GM12872 (cell line): Measurements from ENCODE around the gene NQO1.

Experiments
- CTCF ChIP-seq: IDR thresholded peaks from 3 replicates; pipeline ENCODE4 v1.5.1; 2011; ENCODE audit warnings: low read depth, mild to moderate bottlenecking, low read length, moderate library complexity; ENCODE audit not compliant: insufficient read depth

NQO1 gene

GRCh38 chr16:69717066-69717465, 9.3 kb downstream of the NQO1 start:
- no peak for TF ChIP-seq CTCF

- TF ChIP-seq CTCF, result no peak
These were observed 13.3 kb downstream of the NQO1 start for GRCh38 chr16:69712914-69713581.

GRCh38 chr16:69712277-69712676, 14.1 kb downstream of the NQO1 start:
- TF ChIP-seq CTCF, result no peak

GRCh38 chr16:69711115-69711740, 15.1 kb downstream of the NQO1 start:
- TF ChIP-seq CTCF, result no peak

- TF ChIP-seq CTCF, result peak; percentile 55
These were observed 16.8 kb downstream of the NQO1 start for GRCh38 chr16:69709456-69710084.

GRCh38 chr16:69707920-69708683, 18.3 kb downstream of the NQO1 start:
- TF ChIP-seq CTCF, result no peak

GRCh38 chr16:69706975-69707340, 19.4 kb downstream of the NQO1 start:
- no peak for TF ChIP-seq CTCF
